ENCODE data around the gene PRKAG2.
"Not testable (repeated sequence)": the region's sequence is repeated elsewhere in the genome, so short reads cannot be mapped to it uniquely, and the experiment has no call there.

PRKAG2 gene

GRCh38 chr7:151519765-151520418 is 357.0 kb downstream of the PRKAG2 start, which contains the start of gene RHEB:
Gene RHEB, minus strand, starts transcription at chr7:151519895. Its CDS starts 384 bp downstream, at chr7:151519511.
- Histone ChIP-seq H3K79me1 (ENCODE audit: low read length) (peaks cover 12% of the 10 kb centered on the region), H3K4me2 (ENCODE audit: low read length) (peak within 1 kb of the TSS; percentile 87), H4K8ac (ENCODE audit: low read depth, low read length) (peak within 1 kb of the TSS; percentile 88), H3K27ac (ENCODE audit: low read depth, low read length) (peak within 1 kb of the TSS; percentile 95), H3K9me3 (ENCODE audit: insufficient read depth, low read depth, low read length) (peaks cover 2% of the 10 kb centered on the region), H2BK5ac (ENCODE audit: low read depth, low read length, poor library complexity) (peak within 1 kb of the TSS; percentile 91), H4K12ac (ENCODE audit: low read depth, low read length) (peak within 1 kb of the TSS; percentile 84), H3K4me3 (ENCODE audit: low read depth, low read length) (peak within 1 kb of the TSS; percentile 93), H2AK5ac (ENCODE audit: low read length) (peak within 1 kb of the TSS; percentile 71), H2BK120ac (ENCODE audit: insufficient read depth, low read length, poor library complexity) (peak within 1 kb of the TSS; percentile 96), H3K27me3 (ENCODE audit: insufficient read depth, low read length) (no peaks in the 10 kb centered on the region), H3K9ac (ENCODE audit: low read length) (peak within 1 kb of the TSS; percentile 92), H2AFZ (ENCODE audit: insufficient read depth, low read length, poor library complexity) (peak within 1 kb of the TSS; percentile 58), H3K23ac (ENCODE audit: low read length) (no peak within 1 kb of the TSS), H3K4me1 (ENCODE audit: control insufficient read depth in 1 of 2, insufficient read depth in 2 of 2, low read length in 2 of 2) (peaks cover 0 to 11% of the 10 kb centered on the region in 2 experiments), H3K18ac (ENCODE audit: low read length) (peak within 1 kb of the TSS; percentile 97), H3K4ac (ENCODE audit: low read depth, low read length) (peak within 1 kb of the TSS; percentile 76), H2BK12ac (ENCODE audit: low read length) (peak within 1 kb of the TSS; percentile 79), H3K36me3 (ENCODE audit: control insufficient read depth in 1 of 2, insufficient read depth in 2 of 2, low read length in 2 of 2) (no peaks in the 10 kb centered on the region), H3K79me2 (ENCODE audit: control insufficient read depth, insufficient read depth, low read length, poor library complexity) (peaks cover 23% of the 10 kb centered on the region), H4K91ac (ENCODE audit: low read depth, low read length) (peak within 1 kb of the TSS; percentile 98), H3K14ac (ENCODE audit: low read length) (peak within 1 kb of the TSS; percentile 99)
- no CpG with 5 or more reads among the region's 66 CpGs for WGBS (ENCODE audit: extremely low coverage, insufficient coverage, insufficient read length)
- peak; percentile 99 for DNase-seq

- Histone ChIP-seq H3K27ac (ENCODE audit: low read depth, low read length) (peak overlapping the region; percentile 95), H2AFZ (ENCODE audit: insufficient read depth, low read length, poor library complexity) (peak overlapping the region; percentile 11), H3K4me1 (ENCODE audit: control insufficient read depth in 1 of 2, insufficient read depth in 2 of 2, low read length in 2 of 2) (peaks cover 0 to 11% of the 10 kb centered on the region in 2 experiments), H2AK5ac (ENCODE audit: low read length) (peak overlapping the region; percentile 71), H3K18ac (ENCODE audit: low read length) (peak overlapping the region; percentile 97), H4K8ac (ENCODE audit: low read depth, low read length) (peak overlapping the region; percentile 88), H3K4me3 (ENCODE audit: low read depth, low read length) (peak overlapping the region; percentile 93), H4K12ac (ENCODE audit: low read depth, low read length) (peak overlapping the region; percentile 84), H3K79me1 (ENCODE audit: low read length) (peaks cover 12% of the 10 kb centered on the region), H3K9ac (ENCODE audit: low read length) (peak overlapping the region; percentile 92), H3K14ac (ENCODE audit: low read length) (peak overlapping the region; percentile 99), H3K4me2 (ENCODE audit: low read length) (peak overlapping the region; percentile 87), H3K79me2 (ENCODE audit: control insufficient read depth, insufficient read depth, low read length, poor library complexity) (peaks cover 26% of the 10 kb centered on the region), H2BK5ac (ENCODE audit: low read depth, low read length, poor library complexity) (peak overlapping the region; percentile 91), H2BK120ac (ENCODE audit: insufficient read depth, low read length, poor library complexity) (peak overlapping the region; percentile 96), H3K4ac (ENCODE audit: low read depth, low read length) (peak overlapping the region; percentile 76), H4K91ac (ENCODE audit: low read depth, low read length) (peak overlapping the region; percentile 98)
- not testable (repeated sequence) for H3K9me3 ChIP-seq (ENCODE audit: insufficient read depth, low read depth, low read length); H3K27me3 ChIP-seq (ENCODE audit: insufficient read depth, low read length); H2BK12ac ChIP-seq (ENCODE audit: low read length); H3K23ac ChIP-seq (ENCODE audit: low read length); H3K36me3 ChIP-seq (ENCODE audit: control insufficient read depth in 1 of 2, insufficient read depth in 2 of 2, low read length in 2 of 2)
- WGBS (ENCODE audit: extremely low coverage, insufficient coverage, insufficient read length): no CpG with 5 or more reads among the region's 118 CpGs
- peak; percentile 21 to 51 for DNase-seq
These were observed 357.8 kb downstream of the PRKAG2 start for GRCh38 chr7:151518947-151519764.

- Histone ChIP-seq H3K36me3 (ENCODE audit: control insufficient read depth in 1 of 2, insufficient read depth in 2 of 2, low read length in 2 of 2) (no peaks in the 10 kb centered on the region), H3K9me3 (ENCODE audit: insufficient read depth, low read depth, low read length) (peaks cover 2% of the 10 kb centered on the region), H2AFZ (ENCODE audit: insufficient read depth, low read length, poor library complexity) (peak overlapping the region; percentile 12), H4K8ac (ENCODE audit: low read depth, low read length) (no peak overlapping the region), H2AK5ac (ENCODE audit: low read length) (no peak overlapping the region), H3K79me1 (ENCODE audit: low read length) (peaks cover 12% of the 10 kb centered on the region), H3K4ac (ENCODE audit: low read depth, low read length) (peak overlapping the region; percentile 76), H2BK5ac (ENCODE audit: low read depth, low read length, poor library complexity) (peak overlapping the region; percentile 91), H3K4me2 (ENCODE audit: low read length) (peak overlapping the region; percentile 87), H3K27ac (ENCODE audit: low read depth, low read length) (peak overlapping the region; percentile 95), H3K79me2 (ENCODE audit: control insufficient read depth, insufficient read depth, low read length, poor library complexity) (peaks cover 26% of the 10 kb centered on the region), H3K14ac (ENCODE audit: low read length) (peak overlapping the region; percentile 99), H4K91ac (ENCODE audit: low read depth, low read length) (peak overlapping the region; percentile 98), H3K9ac (ENCODE audit: low read length) (peak overlapping the region; percentile 92), H2BK120ac (ENCODE audit: insufficient read depth, low read length, poor library complexity) (peak overlapping the region; percentile 64), H2BK12ac (ENCODE audit: low read length) (no peak overlapping the region), H4K12ac (ENCODE audit: low read depth, low read length) (no peak overlapping the region), H3K4me1 (ENCODE audit: control insufficient read depth in 1 of 2, insufficient read depth in 2 of 2, low read length in 2 of 2) (peaks cover 0 to 11% of the 10 kb centered on the region in 2 experiments), H3K23ac (ENCODE audit: low read length) (no peak overlapping the region), H3K27me3 (ENCODE audit: insufficient read depth, low read length) (no peaks in the 10 kb centered on the region), H3K18ac (ENCODE audit: low read length) (no peak overlapping the region), H3K4me3 (ENCODE audit: low read depth, low read length) (peak overlapping the region; percentile 93)
- DNase-seq: peak; percentile 33 to 48
- WGBS (ENCODE audit: extremely low coverage, insufficient coverage, insufficient read length): no CpG with 5 or more reads among the region's 36 CpGs
These were observed 358.6 kb downstream of the PRKAG2 start for GRCh38 chr7:151518105-151518946.

- no peak overlapping the region for H2BK12ac ChIP-seq (ENCODE audit: low read length)
- peak overlapping the region; percentile 93 for H3K4me3 ChIP-seq (ENCODE audit: low read depth, low read length)
- WGBS (ENCODE audit: extremely low coverage, insufficient coverage, insufficient read length): no CpG with 5 or more reads among the region's 7 CpGs
- H4K12ac ChIP-seq (ENCODE audit: low read depth, low read length): no peak overlapping the region
- peak overlapping the region; percentile 76 for H3K4ac ChIP-seq (ENCODE audit: low read depth, low read length)
- H3K14ac ChIP-seq (ENCODE audit: low read length): no peak overlapping the region
- no peak overlapping the region for H3K18ac ChIP-seq (ENCODE audit: low read length)
- H3K4me2 ChIP-seq (ENCODE audit: low read length): peak overlapping the region; percentile 87
- H3K23ac ChIP-seq (ENCODE audit: low read length): no peak overlapping the region
- peak overlapping the region; percentile 45 for H3K9ac ChIP-seq (ENCODE audit: low read length)
- H2BK5ac ChIP-seq (ENCODE audit: low read depth, low read length, poor library complexity): no peak overlapping the region
- DNase-seq: no peak
- H2BK120ac ChIP-seq (ENCODE audit: insufficient read depth, low read length, poor library complexity): no peak overlapping the region
- peaks cover 0 to 11% of the 10 kb centered on the region in 2 experiments for H3K4me1 ChIP-seq (ENCODE audit: control insufficient read depth in 1 of 2, insufficient read depth in 2 of 2, low read length in 2 of 2)
- peaks cover 26% of the 10 kb centered on the region for H3K79me2 ChIP-seq (ENCODE audit: control insufficient read depth, insufficient read depth, low read length, poor library complexity)
- H4K91ac ChIP-seq (ENCODE audit: low read depth, low read length): no peak overlapping the region
- H3K27me3 ChIP-seq (ENCODE audit: insufficient read depth, low read length): no peaks in the 10 kb centered on the region
- H3K9me3 ChIP-seq (ENCODE audit: insufficient read depth, low read depth, low read length): peaks cover 2% of the 10 kb centered on the region
- no peak overlapping the region for H2AK5ac ChIP-seq (ENCODE audit: low read length)
- H3K36me3 ChIP-seq (ENCODE audit: control insufficient read depth in 1 of 2, insufficient read depth in 2 of 2, low read length in 2 of 2): no peaks in the 10 kb centered on the region
- no peak overlapping the region for H4K8ac ChIP-seq (ENCODE audit: low read depth, low read length)
- H3K27ac ChIP-seq (ENCODE audit: low read depth, low read length): no peak overlapping the region
- H2AFZ ChIP-seq (ENCODE audit: insufficient read depth, low read length, poor library complexity): no peak overlapping the region
- H3K79me1 ChIP-seq (ENCODE audit: low read length): peaks cover 12% of the 10 kb centered on the region
These were observed 359.3 kb downstream of the PRKAG2 start for GRCh38 chr7:151517601-151518104.

All from trophoblast cell (in vitro differentiated cells and primary cell).